CD4-positive, alpha-beta T cell treated with Interleukin-17A for 4 hours (primary cell): ENCODE measurements around the gene TMEM163.

Source experiments
- DNase-seq: peaks from one replicate; pipeline ENCODE4 v3.0.0-alpha.2; 2020; ENCODE audit warnings: mixed read lengths

TMEM163 gene

DNA sequence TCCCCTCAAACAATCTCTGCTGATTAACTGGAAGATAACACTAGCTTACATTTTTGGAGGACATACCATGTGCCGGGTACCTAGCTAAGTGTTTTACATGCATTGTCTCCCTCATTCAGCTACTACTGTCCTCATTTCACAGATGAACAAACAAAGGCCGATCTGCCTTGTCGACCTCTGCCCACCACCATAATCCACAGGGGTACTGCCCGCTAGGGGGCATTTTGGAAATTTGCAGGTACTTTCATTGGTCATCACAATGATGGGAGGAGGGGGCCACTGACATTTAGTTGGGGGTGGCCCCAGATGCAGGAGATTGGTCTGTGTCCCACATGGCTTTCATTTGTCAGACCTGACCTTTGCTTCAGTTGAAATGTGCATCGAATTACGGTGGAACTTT, 3.9 kb upstream of the TMEM163 start:
- no peak for DNase-seq

DNA sequence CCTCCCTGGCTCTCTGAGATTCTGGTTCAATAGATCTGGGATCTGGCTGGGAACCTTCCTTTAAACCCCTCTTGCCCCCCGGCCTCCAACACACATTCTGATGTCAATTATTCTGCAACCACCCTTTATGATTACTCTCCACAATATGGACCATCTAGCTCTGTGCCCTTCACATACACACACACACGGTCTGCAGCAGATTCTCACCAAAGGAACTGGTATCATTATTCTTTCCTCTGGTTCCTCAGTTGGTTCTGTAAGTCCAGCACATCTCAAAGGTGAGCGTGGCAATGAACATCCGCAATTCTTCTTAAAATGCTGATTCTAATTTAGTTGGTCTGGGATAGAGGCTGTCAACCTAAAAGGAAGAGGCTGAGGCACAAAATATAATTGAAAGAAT, 2.8 kb upstream of the TMEM163 start:
- DNase-seq: no peak

DNA sequence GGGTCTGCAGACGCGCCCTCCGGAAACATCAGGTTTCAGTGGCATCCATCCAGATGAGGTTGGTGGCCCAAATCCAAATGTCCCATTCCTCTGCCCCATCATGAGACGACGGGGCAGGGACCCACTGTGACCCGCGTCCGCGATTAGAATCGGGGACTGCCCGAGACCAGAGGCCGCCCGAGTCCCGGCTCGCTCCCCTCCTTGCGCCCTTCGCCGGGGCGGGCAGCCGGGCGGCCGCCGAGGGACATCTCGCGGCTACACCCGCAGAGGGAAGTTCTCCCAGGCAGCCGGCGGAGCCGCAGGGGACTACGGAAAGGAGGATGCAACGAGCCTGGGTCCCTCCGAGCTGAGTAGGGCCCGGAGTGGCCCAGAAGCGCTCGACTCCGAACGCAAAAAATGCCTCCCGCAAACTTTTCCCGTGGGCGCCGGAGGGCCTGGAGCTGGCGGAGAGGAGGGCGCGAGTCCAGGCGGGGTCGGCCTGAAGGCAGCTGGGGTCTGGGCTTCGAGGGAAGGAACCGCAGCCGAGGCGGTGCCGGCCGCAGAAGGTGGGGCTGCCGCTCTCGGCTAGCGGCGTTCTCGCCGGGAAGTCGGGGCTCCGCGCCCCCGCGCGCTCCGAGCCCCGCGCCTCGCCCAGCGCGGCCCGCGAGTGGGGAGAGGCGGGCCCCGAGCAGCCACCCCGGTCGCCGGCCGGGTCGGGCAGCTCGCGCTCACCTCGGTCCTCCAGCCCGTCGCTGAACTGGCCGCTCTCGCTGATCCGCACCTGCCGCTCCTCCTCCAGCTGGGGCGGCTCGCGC, 580 bp downstream of the TMEM163 start:
- peak; percentile 15 for DNase-seq

DNA sequence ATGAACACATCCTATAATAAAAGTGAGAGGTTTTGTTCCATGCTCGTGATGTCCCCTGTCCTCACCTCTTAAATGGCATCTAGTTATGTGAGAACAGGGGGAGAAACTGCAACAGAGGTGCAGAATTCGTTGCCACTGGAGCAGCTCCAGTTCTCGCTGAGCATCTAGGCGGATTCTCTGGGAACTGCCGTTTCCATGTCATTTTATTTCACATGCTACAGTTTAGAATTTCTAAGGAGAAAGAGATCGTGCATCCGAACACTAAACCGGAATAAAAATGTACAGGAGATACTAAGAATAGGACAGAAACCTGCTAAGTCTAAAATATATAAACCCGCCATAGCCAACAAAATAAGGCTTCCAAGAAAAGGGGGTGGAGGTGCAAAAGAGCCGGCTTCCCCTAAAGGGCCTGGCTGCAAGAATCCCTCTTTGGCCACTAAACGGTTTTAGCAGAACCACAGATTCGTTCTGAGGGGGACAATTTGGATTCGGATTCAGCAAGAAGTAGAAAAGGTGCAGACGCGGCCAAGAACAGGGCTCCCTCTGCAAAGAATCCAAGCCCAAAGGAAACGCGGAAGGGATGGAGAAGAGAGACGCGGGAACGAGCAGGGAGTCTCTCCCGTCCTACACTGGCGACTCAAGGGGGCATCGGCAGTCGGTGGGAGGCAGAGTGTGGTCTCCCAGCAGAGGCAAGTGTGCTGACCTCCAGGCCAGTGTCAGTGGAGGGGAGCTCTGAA, 1.3 kb downstream of the TMEM163 start:
- no peak for DNase-seq

DNA sequence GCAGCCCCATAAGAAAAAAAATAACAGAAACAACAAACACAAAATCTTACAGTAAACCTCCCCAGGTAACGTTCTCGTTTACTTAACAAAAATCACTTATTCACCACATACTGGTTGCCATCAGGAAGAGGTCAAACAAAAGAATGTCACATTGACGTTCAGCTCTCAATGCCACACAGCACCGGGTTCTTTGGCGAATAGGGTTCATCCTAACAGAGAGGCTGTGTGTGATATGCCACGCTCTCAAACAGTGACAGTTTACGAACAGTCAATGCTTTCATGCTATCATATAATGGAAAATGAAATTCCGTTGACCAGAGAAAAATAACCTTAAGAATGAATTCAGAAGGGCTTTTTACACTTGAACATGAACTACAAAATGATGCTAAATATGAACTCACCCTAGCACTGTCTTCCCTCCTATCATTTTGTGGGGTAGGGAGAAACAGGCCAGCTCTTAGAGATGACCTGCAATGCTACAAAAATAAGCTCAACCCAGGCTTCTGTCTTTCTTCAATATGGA, 2.0 kb downstream of the TMEM163 start:
- DNase-seq: no peak

DNA sequence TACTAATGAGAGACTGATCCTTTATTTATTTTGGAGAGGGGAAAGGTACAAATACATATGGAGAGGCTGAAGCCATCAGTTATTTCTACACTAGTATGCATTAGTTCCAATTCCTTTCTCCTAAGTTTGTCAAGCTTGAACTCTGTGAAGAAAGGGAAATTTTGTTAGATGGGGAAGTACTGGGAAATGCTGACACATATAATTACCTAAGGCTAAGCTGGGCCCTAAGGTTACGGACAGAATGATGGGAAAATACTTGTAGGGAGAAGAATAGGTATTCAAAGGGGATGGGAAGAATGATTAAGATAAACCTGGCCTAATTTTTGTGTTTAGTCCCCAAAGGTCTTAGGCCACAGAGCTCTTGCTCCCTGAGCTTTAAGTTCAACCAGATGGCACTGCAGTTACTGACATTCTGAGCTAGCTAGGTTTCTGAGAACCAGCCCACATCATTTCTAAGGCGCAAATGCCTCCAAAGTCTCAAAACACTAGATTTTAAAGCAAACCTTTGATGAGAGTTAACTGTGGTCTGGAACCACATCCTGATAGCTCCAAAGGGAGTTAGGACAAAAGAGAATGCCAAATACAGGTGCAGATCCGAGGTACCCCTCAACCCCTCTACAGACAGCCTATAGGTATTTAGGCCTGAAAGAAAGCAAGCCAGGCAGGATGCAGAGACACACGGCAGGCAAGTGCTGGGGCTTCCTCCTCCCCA, 2.7 kb downstream of the TMEM163 start:
- no peak for DNase-seq

DNA sequence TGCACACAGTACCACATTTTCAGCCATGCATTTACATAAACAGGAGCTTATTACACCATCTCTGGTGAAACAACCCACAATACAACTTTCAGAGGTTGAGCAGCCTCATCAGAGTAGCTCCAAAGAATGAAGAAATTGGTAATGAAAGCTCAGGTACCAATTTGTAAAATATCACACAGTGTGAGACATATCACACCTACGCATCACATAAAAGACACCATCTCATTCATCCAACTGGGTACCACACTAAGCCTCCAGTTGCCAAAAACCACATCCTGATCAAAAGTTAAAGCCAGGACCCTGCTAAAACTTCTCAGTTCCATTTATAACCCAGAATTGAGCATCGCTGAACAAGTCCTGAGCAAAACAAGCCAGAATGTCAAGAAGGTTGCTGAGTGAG, 4.6 kb downstream of the TMEM163 start:
- DNase-seq: no peak

DNA sequence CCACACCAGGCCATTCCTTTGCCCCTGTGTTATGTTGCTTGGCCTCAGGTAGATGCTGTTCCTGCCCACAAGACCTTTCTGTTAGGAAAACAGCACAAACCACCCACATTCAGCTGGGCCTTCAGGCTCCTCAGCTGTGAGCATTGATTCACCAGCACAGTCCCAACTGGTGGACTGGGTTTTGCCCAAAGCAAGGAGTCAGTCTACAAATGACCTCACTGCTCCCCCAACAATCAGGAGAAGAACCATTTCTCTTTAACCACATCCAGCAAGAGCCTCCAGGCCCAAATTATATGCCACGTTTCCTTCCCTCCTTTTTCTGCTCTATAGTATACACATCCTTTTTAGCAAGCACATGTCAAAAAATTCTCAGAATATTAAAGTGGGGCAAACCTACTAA, 5.2 kb downstream of the TMEM163 start:
- DNase-seq: no peak

DNA sequence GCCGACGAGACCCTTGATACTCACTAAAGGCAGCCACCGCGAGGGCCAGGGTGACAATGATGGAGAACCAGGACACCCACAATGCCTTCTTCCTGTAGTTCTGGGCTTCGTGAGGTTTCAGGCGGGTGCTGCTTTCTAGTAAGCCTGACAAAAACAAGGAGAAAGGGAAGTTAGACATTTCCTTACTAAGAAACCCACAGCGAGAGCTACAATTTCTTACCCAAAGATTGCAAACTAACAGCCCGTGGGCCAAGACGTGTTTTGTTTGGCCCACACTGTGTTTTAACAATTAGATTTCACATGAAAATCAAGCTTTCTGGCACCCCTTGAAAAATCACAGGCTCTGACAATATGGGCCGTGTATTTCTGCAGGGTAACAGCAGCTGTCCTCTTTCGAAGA, 5.6 kb downstream of the TMEM163 start:
- no peak for DNase-seq

DNA sequence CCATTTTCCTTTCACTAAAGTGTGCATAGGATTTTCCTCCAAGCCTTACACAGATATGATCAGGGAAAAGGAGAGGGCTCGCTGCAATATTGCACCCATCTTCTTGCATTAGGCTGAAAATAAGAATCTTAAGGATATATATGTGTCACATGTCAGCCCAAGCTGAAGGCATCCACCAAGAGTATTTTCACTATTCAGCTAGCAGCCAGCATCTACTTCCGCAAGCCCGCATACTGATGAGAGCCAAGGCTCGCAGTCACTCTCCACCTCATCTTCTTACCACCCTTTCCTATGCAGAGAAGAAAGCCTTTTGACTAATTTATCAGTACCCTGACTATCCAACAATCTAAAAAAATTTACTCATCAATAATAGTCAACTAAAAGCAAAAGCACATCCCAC, 6.1 kb downstream of the TMEM163 start:
- DNase-seq: no peak

DNA sequence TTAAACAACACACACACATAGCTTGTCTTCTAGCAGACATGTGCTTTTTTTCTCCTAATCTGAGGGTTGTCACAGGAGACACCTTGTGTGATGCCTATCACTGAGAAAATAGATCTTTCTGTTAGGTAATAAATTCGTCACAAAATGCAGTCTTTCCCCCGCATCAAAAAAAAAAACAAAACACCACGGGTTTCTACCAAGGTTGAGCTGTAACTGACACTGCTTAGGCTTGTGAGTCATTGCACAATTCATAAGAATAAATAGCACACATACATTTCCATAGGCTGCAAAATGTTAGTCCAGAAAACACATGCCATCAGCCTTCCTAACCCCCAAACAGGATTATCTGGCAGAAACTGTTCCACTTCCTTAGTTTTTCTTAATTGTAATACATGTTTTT, 6.5 kb downstream of the TMEM163 start:
- DNase-seq: no peak

DNA sequence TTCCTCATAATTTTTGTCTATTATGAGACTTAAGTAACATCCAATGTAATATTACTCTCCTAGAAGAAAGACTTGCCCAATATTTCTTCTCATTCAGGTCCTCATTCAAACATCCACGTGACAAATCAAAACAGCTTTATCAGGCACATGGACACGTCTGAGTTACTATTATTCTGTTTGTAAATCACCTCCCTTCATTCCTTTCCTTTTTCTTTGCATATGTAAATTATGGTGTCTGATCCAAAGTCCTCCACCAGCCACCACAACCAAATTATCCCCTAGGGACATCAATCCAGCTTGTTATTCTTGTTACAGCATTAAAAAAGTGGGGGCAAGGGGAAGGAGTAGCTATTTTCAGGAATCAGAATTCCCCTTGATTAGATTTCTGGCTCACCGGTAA, 7.1 kb downstream of the TMEM163 start:
- DNase-seq: no peak

DNA sequence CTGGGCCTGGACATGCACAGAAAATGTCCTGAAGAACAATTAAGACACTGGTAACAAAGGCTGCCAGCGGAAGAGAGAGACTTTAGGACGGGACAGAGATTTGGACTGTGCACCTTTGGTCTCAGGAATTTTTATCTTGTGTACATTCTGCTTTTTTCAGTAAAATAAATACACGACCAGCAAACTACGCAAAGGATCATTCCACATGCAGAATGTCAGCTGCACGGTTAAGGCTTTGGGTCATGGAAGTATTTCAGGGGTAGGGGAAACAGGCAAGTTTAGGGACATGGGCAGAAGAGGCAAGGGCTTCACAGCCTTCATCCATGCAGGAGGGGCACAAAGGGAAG, 11.5 kb downstream of the TMEM163 start:
- DNase-seq: no peak

DNA sequence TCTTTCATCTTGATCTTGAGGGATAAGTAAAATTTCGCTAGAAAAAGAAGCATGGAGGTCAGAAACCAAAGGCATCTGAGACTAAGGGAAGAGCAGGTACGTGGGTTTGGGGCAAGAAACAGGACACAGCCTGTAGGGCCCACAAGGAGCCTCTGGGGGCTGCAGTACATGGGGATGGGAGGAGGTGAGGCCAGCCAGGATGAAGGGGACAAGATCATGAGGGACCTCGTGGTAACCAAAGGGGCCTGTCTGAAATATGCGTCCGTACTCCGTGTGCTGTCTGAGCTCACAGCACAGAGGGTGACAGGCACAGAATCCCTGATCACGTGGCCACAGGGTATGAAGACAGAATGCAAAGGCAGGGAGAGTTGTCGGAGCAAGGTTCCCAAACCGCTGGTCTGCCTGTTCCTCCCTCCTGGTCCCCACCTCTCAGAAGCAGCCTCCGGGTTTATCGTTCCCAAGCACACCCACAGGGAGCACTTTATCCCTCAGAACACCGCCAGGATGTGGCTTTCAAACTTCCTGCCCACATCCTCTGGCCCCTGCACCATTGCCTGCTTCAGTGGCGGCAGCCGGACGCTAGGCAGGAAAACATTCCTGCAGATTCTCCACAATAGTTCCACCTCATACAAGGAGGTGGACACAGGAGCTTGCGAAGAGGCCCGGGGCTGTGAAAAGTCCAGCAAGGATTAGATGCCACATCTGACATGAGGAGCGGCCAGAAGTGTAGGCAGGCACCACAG, 12.0 kb downstream of the TMEM163 start:
- no peak for DNase-seq

DNA sequence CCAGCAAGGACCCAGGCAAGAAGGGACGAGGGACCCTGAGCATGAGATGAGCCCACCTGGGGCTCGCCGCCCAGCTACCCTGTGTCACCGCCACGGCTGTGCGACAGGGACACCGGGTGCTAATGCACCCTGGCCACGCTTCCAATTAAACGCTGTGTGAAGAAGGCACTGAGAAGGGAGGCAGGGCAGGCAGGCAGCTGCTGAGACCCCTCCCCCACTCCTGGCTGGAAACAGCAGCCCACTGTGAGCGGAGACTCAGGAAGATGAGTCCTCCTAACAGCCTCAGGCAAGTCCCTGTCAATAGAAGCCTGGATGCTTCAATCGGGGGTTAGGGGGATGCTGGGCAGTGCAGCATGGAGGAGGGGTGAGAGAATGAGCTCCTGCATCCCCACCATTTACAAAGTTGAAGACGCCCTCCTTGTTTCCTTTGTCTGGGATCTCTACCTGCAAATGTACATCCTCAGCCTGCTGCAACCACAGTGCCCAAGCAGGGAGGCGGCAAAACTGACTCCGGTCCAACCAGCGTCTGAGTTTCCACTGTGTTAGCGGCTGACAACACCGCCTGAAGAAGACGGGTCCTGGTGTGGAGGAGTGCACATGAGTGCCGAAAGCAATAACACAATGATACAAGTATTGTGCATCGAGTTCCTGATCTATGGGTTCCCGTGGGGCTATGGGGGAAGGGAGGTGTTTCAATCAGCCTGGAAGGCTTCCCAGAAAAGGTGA, 12.8 kb downstream of the TMEM163 start:
- no peak for DNase-seq

DNA sequence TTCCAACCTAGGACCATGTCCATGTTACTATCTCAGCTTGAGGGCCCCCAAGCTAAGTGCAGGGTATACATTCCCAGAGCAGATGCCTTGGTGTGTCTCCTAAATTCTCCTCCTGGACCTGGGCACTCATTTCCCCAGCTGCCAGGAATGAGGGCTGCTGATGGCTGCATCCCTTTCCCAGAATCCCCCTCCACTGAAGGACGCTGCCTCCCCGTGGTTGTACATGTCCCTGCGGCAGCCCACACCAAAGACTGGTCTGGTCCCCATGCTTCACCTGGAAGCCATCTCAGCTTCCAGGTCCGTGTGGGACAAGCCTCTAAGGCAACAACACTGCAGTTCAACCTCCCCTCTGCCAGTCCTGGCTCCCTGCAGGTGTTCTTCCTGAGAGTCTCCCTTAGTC, 14.6 kb downstream of the TMEM163 start:
- DNase-seq: no peak

DNA sequence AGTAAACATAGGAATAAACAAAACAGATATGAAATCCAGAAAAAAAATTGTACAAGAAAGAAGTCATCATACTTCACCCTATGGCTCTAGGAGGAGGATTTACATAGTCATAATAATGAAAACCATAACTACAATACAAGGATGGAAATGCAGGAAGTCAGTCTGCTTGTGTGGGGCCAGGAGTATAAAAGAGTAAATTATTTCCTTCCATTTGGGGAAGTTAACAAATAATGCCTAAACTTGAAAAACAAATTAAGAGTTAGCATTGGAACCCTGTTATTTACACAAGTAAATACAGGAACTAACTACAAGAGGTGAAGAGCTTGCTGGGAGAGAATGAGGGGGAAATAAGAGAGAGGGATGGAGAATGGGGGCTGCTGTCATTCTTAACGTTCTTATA, 15.4 kb downstream of the TMEM163 start:
- DNase-seq: no peak

DNA sequence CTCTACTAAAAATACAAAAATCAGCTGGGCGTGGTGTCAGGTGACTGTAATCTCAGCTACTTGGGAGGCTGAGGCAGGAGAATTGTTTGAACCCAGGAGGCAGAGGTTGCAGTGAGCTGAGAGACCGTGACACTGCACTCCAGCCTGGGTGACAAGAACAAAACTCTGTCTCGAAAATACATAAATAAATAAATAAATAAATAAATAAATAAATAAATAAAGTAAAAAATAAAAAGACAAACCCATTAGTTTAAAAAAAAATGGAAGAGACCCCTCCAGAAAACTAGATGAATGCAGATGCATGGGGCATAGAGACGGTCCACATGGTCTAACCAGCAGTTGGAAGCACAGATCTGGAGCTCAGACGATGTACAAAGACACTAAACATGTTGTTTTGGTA, 18.1 kb downstream of the TMEM163 start:
- no peak for DNase-seq

DNA sequence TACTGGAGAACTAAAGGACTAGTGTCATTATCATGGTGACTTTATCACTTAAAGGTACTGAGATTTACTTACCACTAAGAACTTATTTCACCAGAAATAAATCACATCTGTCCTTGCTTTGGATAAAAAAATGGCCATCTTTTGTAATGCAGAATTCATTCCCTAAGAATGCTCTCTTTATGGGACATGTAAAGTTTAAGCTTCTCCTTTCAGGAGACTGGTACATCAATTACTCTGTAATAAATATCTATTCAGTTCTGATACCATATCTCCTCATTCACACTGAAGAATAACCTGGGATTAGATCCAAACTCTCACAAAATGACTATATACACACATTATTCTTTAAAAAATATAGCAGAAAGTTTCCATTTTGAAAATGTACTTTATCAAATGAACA, 24.4 kb downstream of the TMEM163 start:
- DNase-seq: no peak

DNA sequence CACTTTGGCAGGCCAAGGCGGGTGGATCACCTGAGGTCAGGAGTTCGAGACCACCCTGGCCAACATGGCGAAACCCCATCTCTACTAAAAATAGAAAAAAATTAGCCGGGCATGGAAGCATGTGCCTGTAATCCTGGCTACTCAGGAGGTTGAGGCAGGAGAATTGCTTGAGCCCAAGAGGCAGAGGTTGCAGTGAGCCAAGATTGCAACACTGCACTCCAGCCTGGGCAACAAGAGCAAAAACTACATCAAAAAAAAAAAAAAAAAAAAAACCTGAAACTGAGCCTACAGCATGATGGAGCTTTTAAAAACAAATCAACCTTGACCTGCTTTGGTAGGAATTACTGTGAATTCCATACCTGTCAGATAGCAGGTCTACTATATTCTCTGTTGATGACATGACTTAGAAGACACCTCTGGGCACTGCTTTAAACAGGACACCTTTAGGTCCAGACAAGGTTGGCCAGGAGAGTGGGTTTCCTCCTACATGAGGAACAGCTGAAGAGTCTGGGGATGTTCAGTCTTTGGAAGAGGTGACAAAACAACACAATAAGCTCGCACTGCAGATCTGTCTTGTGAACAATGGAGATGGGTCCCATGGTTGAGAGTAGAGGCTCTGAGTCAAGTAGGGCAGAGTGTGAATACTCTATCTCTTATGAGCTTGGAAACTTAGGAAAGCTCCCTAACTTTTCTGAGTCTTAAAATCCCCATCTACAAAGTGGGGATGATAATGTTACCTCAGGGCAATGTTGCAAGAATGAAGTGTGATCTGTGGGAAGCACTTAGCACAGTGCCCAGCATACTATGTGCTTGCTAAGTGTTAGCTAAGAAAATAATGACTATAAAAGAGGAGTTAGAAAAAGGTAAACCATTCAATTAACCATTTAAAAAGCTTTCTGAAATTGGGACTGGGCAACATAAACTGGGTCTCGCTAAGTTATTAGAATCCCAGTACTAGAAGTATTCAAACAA, 25.2 kb downstream of the TMEM163 start:
- DNase-seq: no peak

DNA sequence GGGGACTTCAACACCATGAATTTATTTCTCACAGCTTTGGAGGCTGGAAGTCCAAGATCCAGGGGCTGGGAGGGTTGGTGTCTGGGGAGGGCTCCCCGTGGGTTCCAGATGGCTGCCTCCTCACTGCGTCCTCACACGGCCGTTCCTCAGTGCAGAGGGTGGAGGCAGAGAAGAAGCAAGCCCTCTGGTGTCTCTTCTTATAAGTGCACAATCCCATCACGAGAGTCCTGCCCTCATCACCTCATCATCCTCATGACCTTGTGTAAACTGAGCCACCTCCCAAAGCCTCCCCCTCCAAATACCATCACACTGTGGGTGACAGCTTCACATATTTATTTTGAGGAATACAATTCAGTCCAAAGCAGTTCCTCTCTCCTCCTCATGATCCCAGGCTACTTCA, 26.3 kb downstream of the TMEM163 start:
- DNase-seq: peak; percentile 17
